Tibial nerve (tissue), 4 donors: ENCODE measurements around the gene TOM1L2. TPM values are rescaled to one million over a fixed set of nuclear protein-coding genes. Genes with fewer than 3 reads are reported as not detected.

ENCODE experiments used
- DNase-seq, 2 donors: peaks; one replicate each; pipeline ENCODE4 v3.0.0-alpha.2; 2019; ENCODE audit warnings: low spot score in 2 of 2
- H3K27ac ChIP-seq, 4 donors: fragments of 200-600 bp; sonication (generic) in 3 of 4; one replicate each; pipeline ENCODE4 v1.5.1; 2017 to 2019; ENCODE audit warnings: mild to moderate bottlenecking in 1 of 4
- H3K27me3 ChIP-seq, 2 donors: fragments of 200-600 bp; sonication (generic) in 1 of 2; one replicate each; pipeline versions ENCODE4 v1.5.1 to v1.6.0; 2017 to 2019
- H3K36me3 ChIP-seq, 3 donors: fragments of 200-600 bp; sonication (generic); one replicate each; pipeline ENCODE4 v1.5.1; 2018 to 2019
- H3K4me1 ChIP-seq, 4 donors: fragments of 200-600 bp; sonication (generic) in 3 of 4; one replicate each; pipeline ENCODE4 v1.5.1; 2017 to 2019
- H3K4me3 ChIP-seq, 4 donors: fragments of 200-600 bp; sonication (generic) in 3 of 4; one replicate each; pipeline ENCODE4 v1.5.1; 2017 to 2019; ENCODE audit warnings: mild to moderate bottlenecking in 1 of 4, moderate library complexity in 1 of 4
- H3K9me3 ChIP-seq, 4 donors: fragments of 200-600 bp; sonication (generic) in 3 of 4; one replicate each; pipeline ENCODE4 v1.5.1; 2017 to 2019
- CTCF ChIP-seq, 5 experiments: fragments of 200-600 bp in 3 of 5; fragments of 450-650 bp in 2 of 5; sonication (generic) in 3 of 5; IDR thresholded peaks; one replicate each; pipeline ENCODE4 v1.5.1; 2016 to 2019; ENCODE audit warnings: antibody characterized with exemption in 5 of 5, mild to moderate bottlenecking in 3 of 5, moderate library complexity in 2 of 5
- EP300 ChIP-seq, 2 donors: sonication (generic); formaldehyde crosslinking; IDR thresholded peaks; one replicate each; pipeline ENCODE4 v1.6.1; 2017; ENCODE audit warnings: antibody characterized with exemption in 2 of 2, mild to moderate bottlenecking in 1 of 2
- POLR2A ChIP-seq, 2 donors: fragments of 450-650 bp; IDR thresholded peaks; one replicate each; pipeline ENCODE4 v1.6.1; 2017; ENCODE audit warnings: antibody characterized with exemption in 2 of 2, mild to moderate bottlenecking in 2 of 2, moderate library complexity in 2 of 2
- WGBS, 2 donors: methylation state at CpG; one replicate each; pipeline ENCODE4 v1.1.5; 2018; 5-methylcytosine and 5-hydroxymethylcytosine counted together
- total RNA-seq, 4 donors: library from RNA; depleted of rRNA; stranded (reverse); fragments of >200 nt; gene quantifications; one replicate each; pipeline ENCODE4 v1.1.0, GENCODE V29; 2016

The TOM1L2 gene
- total RNA-seq, 4 donors from 2014 or later: 83.4 to 109 (median 96.8) TPM

GRCh38 chr17:17987901-17988300, 15.7 kb upstream of the TOM1L2 start:
- no peak overlapping the region for H3K4me3 ChIP-seq
- DNase-seq: no peak
- H3K27me3 ChIP-seq: no peaks in the 10 kb centered on the region
- TF ChIP-seq EP300 (IDR thresholded peaks at IDR 0.05) (no peak), CTCF (IDR thresholded peaks at IDR 0.05) (no peak), POLR2A (IDR thresholded peaks at IDR 0.05) (no peak)
- no peaks in the 10 kb centered on the region for H3K4me1 ChIP-seq
- WGBS, 2 donors: 80 to 86% methylated on average over 14 of the region's 14 CpGs
- H3K36me3 ChIP-seq: peaks cover 0 to 27% (median 0%) of the 10 kb centered on the region in 3 donors
- H3K9me3 ChIP-seq: no peaks in the 10 kb centered on the region
- no peak overlapping the region for H3K27ac ChIP-seq

- H3K4me3 ChIP-seq: no peak overlapping the region
- no peak for DNase-seq
- no peaks in the 10 kb centered on the region for H3K9me3 ChIP-seq
- WGBS, 2 donors: 80 to 85% methylated on average over 7 of the region's 7 CpGs
- TF ChIP-seq EP300 (IDR thresholded peaks at IDR 0.05) (no peak), POLR2A (IDR thresholded peaks at IDR 0.05) (no peak), CTCF (IDR thresholded peaks at IDR 0.05) (no peak)
- H3K4me1 ChIP-seq: no peaks in the 10 kb centered on the region
- H3K27me3 ChIP-seq: no peaks in the 10 kb centered on the region
- H3K36me3 ChIP-seq: peaks cover 0 to 25% (median 0%) of the 10 kb centered on the region in 3 donors
- H3K27ac ChIP-seq: no peak overlapping the region
These were observed 15.1 kb upstream of the TOM1L2 start for GRCh38 chr17:17987187-17987896.

GRCh38 chr17:17985555-17985954, 13.4 kb upstream of the TOM1L2 start:
- no peak for DNase-seq
- WGBS, 2 donors: 67 to 76% methylated on average over 3 of the region's 3 CpGs
- Histone ChIP-seq H3K4me3 (no peak overlapping the region), H3K27ac (no peak overlapping the region), H3K27me3 (no peaks in the 10 kb centered on the region), H3K36me3 (peaks cover 0 to 25% (median 0%) of the 10 kb centered on the region in 3 donors), H3K4me1 (no peaks in the 10 kb centered on the region), H3K9me3 (no peaks in the 10 kb centered on the region)
- TF ChIP-seq POLR2A (IDR thresholded peaks at IDR 0.05) (no peak), EP300 (IDR thresholded peaks at IDR 0.05) (no peak), CTCF (IDR thresholded peaks at IDR 0.05) (no peak)

- no peaks in the 10 kb centered on the region for H3K4me1 ChIP-seq
- DNase-seq: no peak
- H3K27ac ChIP-seq: no peak overlapping the region
- TF ChIP-seq CTCF (IDR thresholded peaks at IDR 0.05) (no peak), EP300 (IDR thresholded peaks at IDR 0.05) (no peak), POLR2A (IDR thresholded peaks at IDR 0.05) (no peak)
- 63 to 85% methylated on average over 1 to 2 of the region's 2 CpGs for WGBS, 2 donors
- no peaks in the 10 kb centered on the region for H3K9me3 ChIP-seq
- H3K27me3 ChIP-seq: no peaks in the 10 kb centered on the region
- peaks cover 0 to 25% (median 0%) of the 10 kb centered on the region in 3 donors for H3K36me3 ChIP-seq
- H3K4me3 ChIP-seq: no peak overlapping the region
These were observed 13.0 kb upstream of the TOM1L2 start for GRCh38 chr17:17985153-17985552.

- Histone ChIP-seq H3K4me1 (peaks cover 0 to 4% (median 0%) of the 10 kb centered on the region in 4 donors), H3K27me3 (no peaks in the 10 kb centered on the region), H3K9me3 (no peaks in the 10 kb centered on the region), H3K27ac (no peak overlapping the region), H3K36me3 (peaks cover 0 to 13% (median 0%) of the 10 kb centered on the region in 3 donors), H3K4me3 (no peak overlapping the region)
- WGBS, 2 donors: 89 to 90% methylated on average over 6 of the region's 6 CpGs
- no peak for DNase-seq
- TF ChIP-seq EP300 (IDR thresholded peaks at IDR 0.05): no peak
- TF ChIP-seq CTCF (IDR thresholded peaks at IDR 0.05): no peak
- no peak for TF ChIP-seq POLR2A (IDR thresholded peaks at IDR 0.05)
These were observed 11.6 kb upstream of the TOM1L2 start for GRCh38 chr17:17983776-17984175.
